A549 (cell line): ENCODE measurements around the gene WWP2.

ENCODE experiments used
- CEBPB ChIP-seq, 2 experiments: fragments of >200 bp in 1 of 2; sonication (Bioruptor Twin) in 1 of 2; formaldehyde crosslinking in 1 of 2; IDR thresholded peaks; 2 replicates each; pipeline ENCODE4 v1.6.1; 2012 to 2016
- CHD2 ChIP-seq: fragments of 150-350 bp; IDR thresholded peaks from 2 replicates; pipeline ENCODE4 v1.6.1; 2014; ENCODE audit warnings: low read length; ENCODE audit not compliant: partially characterized antibody
- EP300 ChIP-seq, 2 experiments: fragments of >200 bp; sonication (Bioruptor Twin); formaldehyde crosslinking; IDR thresholded peaks; 2 replicates in 1 of 2; 3 replicates in 1 of 2; pipeline ENCODE4 v1.6.1; 2016 to 2017
- GATA3 ChIP-seq: IDR thresholded peaks from 2 replicates; pipeline ENCODE4 v1.6.1; 2012; ENCODE audit warnings: borderline replicate concordance
- HOXA7 ChIP-seq: fragments of 250-450 bp; sonication (Bioruptor Pico); IDR thresholded peaks from 2 replicates; pipeline ENCODE4 v1.5.0; 2020; ENCODE audit warnings: mild to moderate bottlenecking, moderate library complexity
- JUN ChIP-seq, 2 experiments: fragments of >200 bp; sonication (Bioruptor Twin); formaldehyde crosslinking; IDR thresholded peaks; 2 replicates in 1 of 2; 3 replicates in 1 of 2; pipeline ENCODE4 v1.6.1; 2016 to 2017
- KDM1A ChIP-seq: fragments of 200-600 bp; sonication (generic); IDR thresholded peaks from 2 replicates; pipeline ENCODE4 v1.6.1; 2016; ENCODE audit warnings: low read depth, mild to moderate bottlenecking
- NR3C1 ChIP-seq: fragments of >200 bp; sonication (Bioruptor Twin); formaldehyde crosslinking; IDR thresholded peaks from 3 replicates; pipeline ENCODE4 v1.6.1; 2017
- POLR2A ChIP-seq: IDR thresholded peaks from 2 replicates; pipeline ENCODE4 v1.6.1; 2012; ENCODE audit warnings: mild to moderate bottlenecking, low read length
- POLR2AphosphoS2 ChIP-seq: conservative IDR thresholded peaks from 2 replicates; pipeline ENCODE4 v1.6.1; 2012; ENCODE audit warnings: low read length, improper control_type of control experiment, inconsistent platforms
- RAD21 ChIP-seq, 2 experiments: fragments of >200 bp in 1 of 2; sonication (Bioruptor Twin) in 1 of 2; formaldehyde crosslinking in 1 of 2; IDR thresholded peaks in 1 of 2; conservative IDR thresholded peaks in 1 of 2; 2 replicates in 1 of 2; 3 replicates in 1 of 2; pipeline ENCODE4 v1.6.1; 2012 to 2018; ENCODE audit warnings: inconsistent platforms in 1 of 2
- ZFP36 ChIP-seq: fragments of 450-650 bp; IDR thresholded peaks from 2 replicates; pipeline ENCODE4 v1.6.1; 2014; ENCODE audit warnings: borderline replicate concordance; ENCODE audit not compliant: partially characterized antibody
- TF ChIP-seq, protein P1 (sequence below): fragments of >200 bp; sonication (Bioruptor Twin); formaldehyde crosslinking; IDR thresholded peaks from 3 replicates; pipeline ENCODE4 v1.5.1; 2016

DNA sequence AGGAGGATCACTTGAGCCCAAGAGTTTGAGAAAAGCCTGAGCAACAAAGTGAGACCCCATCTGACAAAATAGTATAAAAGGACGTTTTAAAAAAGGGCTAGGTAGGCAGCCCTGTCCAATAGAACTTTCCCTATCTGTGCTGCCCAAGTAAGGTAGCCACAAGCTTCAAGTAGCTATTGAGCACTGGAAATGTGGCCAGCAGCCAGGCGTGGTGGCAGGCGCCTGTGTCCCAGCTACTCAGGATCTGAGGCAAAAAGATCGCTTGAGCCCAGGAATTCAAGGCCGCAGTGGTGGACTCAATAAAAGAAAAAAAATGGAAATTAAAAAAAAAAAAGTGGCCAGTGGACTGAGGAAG is 34.2 kb upstream of the WWP2 start:
- TF ChIP-seq HOXA7 (CRISPR knock-in tag), result no peak
- TF ChIP-seq, protein P1, sequence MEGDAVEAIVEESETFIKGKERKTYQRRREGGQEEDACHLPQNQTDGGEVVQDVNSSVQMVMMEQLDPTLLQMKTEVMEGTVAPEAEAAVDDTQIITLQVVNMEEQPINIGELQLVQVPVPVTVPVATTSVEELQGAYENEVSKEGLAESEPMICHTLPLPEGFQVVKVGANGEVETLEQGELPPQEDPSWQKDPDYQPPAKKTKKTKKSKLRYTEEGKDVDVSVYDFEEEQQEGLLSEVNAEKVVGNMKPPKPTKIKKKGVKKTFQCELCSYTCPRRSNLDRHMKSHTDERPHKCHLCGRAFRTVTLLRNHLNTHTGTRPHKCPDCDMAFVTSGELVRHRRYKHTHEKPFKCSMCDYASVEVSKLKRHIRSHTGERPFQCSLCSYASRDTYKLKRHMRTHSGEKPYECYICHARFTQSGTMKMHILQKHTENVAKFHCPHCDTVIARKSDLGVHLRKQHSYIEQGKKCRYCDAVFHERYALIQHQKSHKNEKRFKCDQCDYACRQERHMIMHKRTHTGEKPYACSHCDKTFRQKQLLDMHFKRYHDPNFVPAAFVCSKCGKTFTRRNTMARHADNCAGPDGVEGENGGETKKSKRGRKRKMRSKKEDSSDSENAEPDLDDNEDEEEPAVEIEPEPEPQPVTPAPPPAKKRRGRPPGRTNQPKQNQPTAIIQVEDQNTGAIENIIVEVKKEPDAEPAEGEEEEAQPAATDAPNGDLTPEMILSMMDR, result no peak
- no peak for TF ChIP-seq NR3C1
- no peak for TF ChIP-seq CHD2
- no peak for TF ChIP-seq JUN (IDR thresholded peaks at IDR 0.05)
- TF ChIP-seq POLR2A, result no peak
- TF ChIP-seq CEBPB (IDR thresholded peaks at IDR 0.05), result no peak
- no peak for TF ChIP-seq GATA3
- TF ChIP-seq KDM1A, result no peak
- no peak for TF ChIP-seq RAD21 (conservative IDR thresholded peaks at IDR 0.05 in 1 of 2, IDR thresholded peaks at IDR 0.05 in 1 of 2)
- 0 out of 2 replicates have a peak, but pooled peaks have one; percentile 40 for TF ChIP-seq POLR2AphosphoS2
- TF ChIP-seq EP300 (IDR thresholded peaks at IDR 0.05), result no peak
- TF ChIP-seq ZFP36, result no peak
